HepG2 (cell line): Measurements from ENCODE around the gene TALDO1. TPM values are rescaled to one million over a fixed set of nuclear protein-coding genes. Genes with fewer than 3 reads are reported as not detected.

Experiments used
- ATAC-seq: fragments of 200-7000 bp; cut with Tn5 transposase; 3 replicates; pipeline ENCODE4 v1.9.1; 2020; ENCODE audit warnings: mild to moderate bottlenecking, moderate library complexity
- BruUV-seq: library from RNA; stranded (reverse); fragments of 400-500 nt; replicated peaks from 2 replicates; lab custom pipeline; 2021; lab: Mats Ljungman, UMichigan
- CTCF ChIA-PET: fragments of 300-600 bp; formaldehyde crosslinking; extraction: SDS; loops from one replicate; lab custom pipeline; 2021; ENCODE audit warnings: low total read pairs, inconsistent platforms, low intra/inter-chr PET ratio; lab: Yijun Ruan, JAX
- POLR2A ChIA-PET: fragments of 350-600 bp; sonication (Branson Sonifier 250); formaldehyde crosslinking; loops from one replicate; lab custom pipeline; 2020; ENCODE audit warnings: antibody characterized with exemption, inconsistent platforms; lab: Yijun Ruan, JAX
- DNase-seq: peaks from one replicate; pipeline ENCODE4 v3.0.0-alpha.2; 2015; ENCODE audit warnings: low spot score
- FAIRE-seq: peaks from 3 replicates; lab custom pipeline; 2011; peaks lifted over from hg19 to GRCh38; lab: Jason Lieb, UNC
- H2AFZ ChIP-seq: one replicate; pipeline ENCODE4 v1.6.1; 2011; ENCODE audit warnings: low read length, inconsistent platforms
- H3K27ac ChIP-seq: fragments of 300-600 bp; 3 replicates; pipeline ENCODE4 v1.8.0; 2011; ENCODE audit warnings: mixed run types, mild to moderate bottlenecking, mixed read lengths, low read length, inconsistent platforms; ENCODE audit not compliant: insufficient read depth; ENCODE audit errors: extremely low read length
- H3K27me3 ChIP-seq, 2 experiments: fragments of 200-600 bp in 1 of 2; 2 replicates in 1 of 2; 3 replicates in 1 of 2; pipeline versions ENCODE4 v1.6.0 to v1.8.0; 2011; ENCODE audit warnings: low read length in 2 of 2, mild to moderate bottlenecking in 2 of 2, moderate library complexity in 2 of 2, inconsistent platforms in 1 of 2; ENCODE audit not compliant: insufficient read depth in 2 of 2, control insufficient read depth in 1 of 2
- H3K36me3 ChIP-seq, 2 experiments: fragments of 200-600 bp in 1 of 2; replicated peaks in 1 of 2; 2 replicates in 1 of 2; 3 replicates in 1 of 2; pipeline versions ENCODE4 v1.5.1 to v1.8.0; 2011; ENCODE audit warnings: low read length in 2 of 2, inconsistent platforms in 1 of 2; ENCODE audit not compliant: insufficient read depth in 2 of 2, control insufficient read depth in 1 of 2
- H3K4me1 ChIP-seq: 2 replicates; pipeline ENCODE4 v1.5.1; 2012; ENCODE audit warnings: low read length, inconsistent platforms; ENCODE audit not compliant: insufficient read depth
- H3K4me2 ChIP-seq: 2 replicates; pipeline ENCODE4 v1.6.0; 2011; ENCODE audit warnings: low read depth, low read length, inconsistent platforms
- H3K4me3 ChIP-seq, 3 experiments: fragments of 200-600 bp in 1 of 3; sonication (generic), shearing (Covaris generic) in 1 of 3; replicated peaks in 1 of 3; 2 replicates each; pipeline ENCODE4 v1.5.1; 2011 to 2016; ENCODE audit warnings: low read length in 3 of 3, inconsistent platforms in 2 of 3, low read depth in 2 of 3, mild to moderate bottlenecking in 2 of 3, control low read depth in 1 of 3, mixed read lengths in 1 of 3; ENCODE audit not compliant: insufficient read depth in 1 of 3
- H3K79me2 ChIP-seq: one replicate; pipeline ENCODE4 v1.6.1; 2011; ENCODE audit warnings: low read length, inconsistent platforms; ENCODE audit not compliant: insufficient read depth
- H3K9ac ChIP-seq: 2 replicates; pipeline ENCODE4 v1.6.0; 2011; ENCODE audit warnings: mild to moderate bottlenecking, low read depth, low read length, inconsistent platforms; ENCODE audit not compliant: insufficient read depth
- H3K9me3 ChIP-seq: 2 replicates; pipeline ENCODE4 v1.5.1; 2012; ENCODE audit warnings: mild to moderate bottlenecking, low read length
- H4K20me1 ChIP-seq: 2 replicates; pipeline ENCODE4 v1.6.0; 2011; ENCODE audit warnings: inconsistent platforms, mild to moderate bottlenecking, low read length, moderate library complexity; ENCODE audit not compliant: insufficient read depth
- AGO2 ChIP-seq: fragments of 200-400 bp; formaldehyde crosslinking; optimal IDR thresholded peaks from 2 replicates; pipeline ENCODE3; 2017; ENCODE audit warnings: mild to moderate bottlenecking, low read depth, low read length, moderate library complexity
- MTA3 ChIP-seq: sonication (generic); formaldehyde crosslinking; IDR thresholded peaks from 2 replicates; pipeline ENCODE4 v1.4.0; 2020; ENCODE audit warnings: missing genetic modification reagents
- POLR2AphosphoS5 ChIP-seq: IDR thresholded peaks from 2 replicates; pipeline ENCODE4 v1.6.1; 2012; ENCODE audit warnings: low read depth, low read length
- RBFOX2 ChIP-seq: fragments of 200-400 bp; formaldehyde crosslinking; IDR thresholded peaks from 2 replicates; pipeline ENCODE4 v1.6.1; 2017; ENCODE audit warnings: low read depth, mild to moderate bottlenecking, low read length
- STAG1 ChIP-seq: sonication (generic); formaldehyde crosslinking; IDR thresholded peaks from 2 replicates; pipeline ENCODE4 v1.4.0; 2020; ENCODE audit warnings: missing genetic modification reagents
- ZFP41 ChIP-seq: sonication (generic); formaldehyde crosslinking; IDR thresholded peaks from 2 replicates; pipeline ENCODE4 v1.4.0; 2020; ENCODE audit warnings: mild to moderate bottlenecking, missing genetic modification reagents, borderline replicate concordance
- WGBS: methylation state at CpG from one replicate; pipeline ENCODE4 v1.1.6; 2017; ENCODE audit warnings: low lambda C conversion rate; 5-methylcytosine and 5-hydroxymethylcytosine counted together
- in situ Hi-C: cut with HindIII; loops from 2 replicates; pipeline ENCODE4 v1.10.0; 2017; ENCODE audit warnings: low pct_unique_long_range_greater_than_20kb; ENCODE audit not compliant: extremely low pct_ligation_motif_present
- intact Hi-C: fragments of 100-400 bp; cut with micrococcal nuclease; formaldehyde crosslinking; loops from one replicate; pipeline ENCODE4 v1.10.0; 2022; ENCODE audit not compliant: unreplicated experiment
- polyA plus RNA-seq, 8 experiments: library from polyadenylated mRNA; depleted of rRNA in 3 of 8; stranded (reverse) in 7 of 8; unstranded in 1 of 8; fragments of >200 nt; fragmentation: Illumina TruSeq in 4 of 8; extraction: Trizol in 4 of 8; gene quantifications; 2 replicates each; pipeline versions ENCODE4 v1.2.1 to v1.2.3, GENCODE V29; 2011 to 2016; ENCODE audit warnings: low read depth in 4 of 8, missing spikeins in 1 of 8, mixed read lengths in 1 of 8; ENCODE audit not compliant: insufficient read depth in 1 of 8
- total RNA-seq, 5 experiments: library from RNA; depleted of rRNA; stranded (reverse); fragments of >200 nt; fragmentation: Illumina TruSeq; extraction: Trizol; gene quantifications; 2 replicates each; pipeline ENCODE4 v1.2.3, GENCODE V29; 2016; ENCODE audit warnings: low read depth in 1 of 5
- TF ChIP-seq, protein P1 (sequence below): sonication (generic); formaldehyde crosslinking; IDR thresholded peaks from 2 replicates; pipeline ENCODE4 v1.9.0; 2021; ENCODE audit warnings: missing genetic modification reagents, borderline replicate concordance
- TF ChIP-seq, protein P2 (sequence below): sonication (generic); formaldehyde crosslinking; IDR thresholded peaks from 2 replicates; pipeline ENCODE4 v1.5.0; 2020; ENCODE audit warnings: mild to moderate bottlenecking, missing genetic modification reagents, moderate library complexity
- TF ChIP-seq, protein P3 (sequence below): sonication (generic); formaldehyde crosslinking; IDR thresholded peaks from 2 replicates; pipeline ENCODE4 v1.4.0; 2020; ENCODE audit warnings: mild to moderate bottlenecking, missing genetic modification reagents, borderline replicate concordance

The TALDO1 gene
- total and polyA plus RNA-seq, 2 of the 13 experiments (the other 11 are each of a cell fraction or from before 2014, with no cell fraction given), result 107 to 240 TPM

DNA sequence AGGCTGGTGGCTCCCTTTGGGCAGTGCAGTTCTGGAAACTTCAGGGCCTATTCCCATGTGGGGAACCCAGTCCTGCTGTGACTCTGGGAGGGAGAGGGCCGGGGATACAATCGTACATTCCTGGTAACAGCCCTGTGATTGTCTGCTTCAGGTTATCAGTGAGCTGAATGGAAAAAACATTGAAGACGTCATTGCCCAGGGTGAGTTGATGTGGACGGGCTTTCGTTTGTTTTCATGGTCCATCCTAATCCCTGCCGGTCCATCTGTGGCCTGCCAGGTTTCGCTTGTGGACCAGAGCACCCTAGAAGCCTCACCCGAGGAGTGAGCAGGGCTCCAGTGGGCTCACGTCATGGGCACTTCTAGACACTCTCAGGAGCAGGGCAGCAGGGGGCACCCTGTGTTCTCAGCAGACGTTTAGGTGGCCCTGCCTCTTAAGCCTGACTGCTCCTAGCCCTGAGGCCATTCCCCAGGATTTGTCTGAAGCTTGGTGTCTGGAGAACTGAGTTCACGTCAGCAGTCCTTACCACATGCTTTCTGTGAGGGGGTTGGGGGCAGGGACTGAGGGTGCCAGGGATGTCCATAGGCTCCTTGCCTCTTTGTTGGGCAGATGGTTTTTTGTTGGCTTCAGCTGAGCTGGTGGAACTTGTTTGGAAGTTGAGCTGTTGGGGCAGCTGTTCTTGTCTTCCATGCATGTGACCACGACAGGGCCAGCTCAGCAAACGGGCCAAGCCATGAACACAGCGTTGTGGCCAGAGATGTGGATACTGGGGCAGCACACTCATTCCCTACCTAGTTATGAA lies 64.4 kb downstream of the TALDO1 start (continued):
- TF ChIP-seq, protein P1, sequence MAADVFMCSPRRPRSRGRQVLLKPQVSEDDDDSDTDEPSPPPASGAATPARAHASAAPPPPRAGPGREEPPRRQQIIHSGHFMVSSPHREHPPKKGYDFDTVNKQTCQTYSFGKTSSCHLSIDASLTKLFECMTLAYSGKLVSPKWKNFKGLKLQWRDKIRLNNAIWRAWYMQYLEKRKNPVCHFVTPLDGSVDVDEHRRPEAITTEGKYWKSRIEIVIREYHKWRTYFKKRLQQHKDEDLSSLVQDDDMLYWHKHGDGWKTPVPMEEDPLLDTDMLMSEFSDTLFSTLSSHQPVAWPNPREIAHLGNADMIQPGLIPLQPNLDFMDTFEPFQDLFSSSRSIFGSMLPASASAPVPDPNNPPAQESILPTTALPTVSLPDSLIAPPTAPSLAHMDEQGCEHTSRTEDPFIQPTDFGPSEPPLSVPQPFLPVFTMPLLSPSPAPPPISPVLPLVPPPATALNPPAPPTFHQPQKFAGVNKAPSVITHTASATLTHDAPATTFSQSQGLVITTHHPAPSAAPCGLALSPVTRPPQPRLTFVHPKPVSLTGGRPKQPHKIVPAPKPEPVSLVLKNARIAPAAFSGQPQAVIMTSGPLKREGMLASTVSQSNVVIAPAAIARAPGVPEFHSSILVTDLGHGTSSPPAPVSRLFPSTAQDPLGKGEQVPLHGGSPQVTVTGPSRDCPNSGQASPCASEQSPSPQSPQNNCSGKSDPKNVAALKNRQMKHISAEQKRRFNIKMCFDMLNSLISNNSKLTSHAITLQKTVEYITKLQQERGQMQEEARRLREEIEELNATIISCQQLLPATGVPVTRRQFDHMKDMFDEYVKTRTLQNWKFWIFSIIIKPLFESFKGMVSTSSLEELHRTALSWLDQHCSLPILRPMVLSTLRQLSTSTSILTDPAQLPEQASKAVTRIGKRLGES (CRISPR knock-in tag), result no peak
- TF ChIP-seq, protein P2, sequence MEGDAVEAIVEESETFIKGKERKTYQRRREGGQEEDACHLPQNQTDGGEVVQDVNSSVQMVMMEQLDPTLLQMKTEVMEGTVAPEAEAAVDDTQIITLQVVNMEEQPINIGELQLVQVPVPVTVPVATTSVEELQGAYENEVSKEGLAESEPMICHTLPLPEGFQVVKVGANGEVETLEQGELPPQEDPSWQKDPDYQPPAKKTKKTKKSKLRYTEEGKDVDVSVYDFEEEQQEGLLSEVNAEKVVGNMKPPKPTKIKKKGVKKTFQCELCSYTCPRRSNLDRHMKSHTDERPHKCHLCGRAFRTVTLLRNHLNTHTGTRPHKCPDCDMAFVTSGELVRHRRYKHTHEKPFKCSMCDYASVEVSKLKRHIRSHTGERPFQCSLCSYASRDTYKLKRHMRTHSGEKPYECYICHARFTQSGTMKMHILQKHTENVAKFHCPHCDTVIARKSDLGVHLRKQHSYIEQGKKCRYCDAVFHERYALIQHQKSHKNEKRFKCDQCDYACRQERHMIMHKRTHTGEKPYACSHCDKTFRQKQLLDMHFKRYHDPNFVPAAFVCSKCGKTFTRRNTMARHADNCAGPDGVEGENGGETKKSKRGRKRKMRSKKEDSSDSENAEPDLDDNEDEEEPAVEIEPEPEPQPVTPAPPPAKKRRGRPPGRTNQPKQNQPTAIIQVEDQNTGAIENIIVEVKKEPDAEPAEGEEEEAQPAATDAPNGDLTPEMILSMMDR (CRISPR knock-in tag), result peak; percentile 49
- TF ChIP-seq STAG1 (CRISPR knock-in tag) (peak; percentile 23; the same call in 1 of the 2 replicates), ZFP41 (CRISPR knock-in tag) (no peak)

DNA sequence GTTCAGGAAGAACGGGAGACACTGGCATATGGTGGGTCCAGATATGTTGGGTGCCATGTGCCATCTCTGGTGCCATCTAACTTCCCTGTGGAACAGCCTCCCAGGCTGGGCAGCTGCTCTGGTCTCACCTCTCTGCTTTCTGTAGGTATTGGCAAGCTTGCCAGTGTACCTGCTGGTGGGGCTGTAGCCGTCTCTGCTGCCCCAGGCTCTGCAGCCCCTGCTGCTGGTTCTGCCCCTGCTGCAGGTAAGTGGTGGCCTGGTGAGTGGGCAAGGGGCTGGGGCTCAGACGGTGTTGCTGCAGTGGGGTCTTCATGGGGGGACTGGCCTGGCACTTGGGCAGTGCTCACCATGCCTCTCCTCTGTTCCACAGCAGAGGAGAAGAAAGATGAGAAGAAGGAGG lies 65.1 kb downstream of the TALDO1 start:
- Histone ChIP-seq H3K4me3 (no peak overlapping the region), H3K4me2 (peak overlapping the region; percentile 93; the same call in 1 of the 2 replicates), H3K36me3 (peaks cover 19 to 27% of the 10 kb centered on the region in 2 experiments), H2AFZ (no peak overlapping the region), H3K79me2 (peaks cover 33% of the 10 kb centered on the region), H3K4me1 (peaks cover 41% of the 10 kb centered on the region), H4K20me1 (peaks cover 24% of the 10 kb centered on the region), H3K9ac (no peak overlapping the region), H3K27ac (no peak overlapping the region), H3K9me3 (no peaks in the 10 kb centered on the region), H3K27me3 (no peaks in the 10 kb centered on the region; a peak in 1 of 5 replicates)
- in situ Hi-C loops (no loop called here), intact Hi-C loops (no loop called here)
- peak; percentile 10; the same call in 1 of the 2 replicates for TF ChIP-seq RBFOX2
- TF ChIP-seq, protein P3, sequence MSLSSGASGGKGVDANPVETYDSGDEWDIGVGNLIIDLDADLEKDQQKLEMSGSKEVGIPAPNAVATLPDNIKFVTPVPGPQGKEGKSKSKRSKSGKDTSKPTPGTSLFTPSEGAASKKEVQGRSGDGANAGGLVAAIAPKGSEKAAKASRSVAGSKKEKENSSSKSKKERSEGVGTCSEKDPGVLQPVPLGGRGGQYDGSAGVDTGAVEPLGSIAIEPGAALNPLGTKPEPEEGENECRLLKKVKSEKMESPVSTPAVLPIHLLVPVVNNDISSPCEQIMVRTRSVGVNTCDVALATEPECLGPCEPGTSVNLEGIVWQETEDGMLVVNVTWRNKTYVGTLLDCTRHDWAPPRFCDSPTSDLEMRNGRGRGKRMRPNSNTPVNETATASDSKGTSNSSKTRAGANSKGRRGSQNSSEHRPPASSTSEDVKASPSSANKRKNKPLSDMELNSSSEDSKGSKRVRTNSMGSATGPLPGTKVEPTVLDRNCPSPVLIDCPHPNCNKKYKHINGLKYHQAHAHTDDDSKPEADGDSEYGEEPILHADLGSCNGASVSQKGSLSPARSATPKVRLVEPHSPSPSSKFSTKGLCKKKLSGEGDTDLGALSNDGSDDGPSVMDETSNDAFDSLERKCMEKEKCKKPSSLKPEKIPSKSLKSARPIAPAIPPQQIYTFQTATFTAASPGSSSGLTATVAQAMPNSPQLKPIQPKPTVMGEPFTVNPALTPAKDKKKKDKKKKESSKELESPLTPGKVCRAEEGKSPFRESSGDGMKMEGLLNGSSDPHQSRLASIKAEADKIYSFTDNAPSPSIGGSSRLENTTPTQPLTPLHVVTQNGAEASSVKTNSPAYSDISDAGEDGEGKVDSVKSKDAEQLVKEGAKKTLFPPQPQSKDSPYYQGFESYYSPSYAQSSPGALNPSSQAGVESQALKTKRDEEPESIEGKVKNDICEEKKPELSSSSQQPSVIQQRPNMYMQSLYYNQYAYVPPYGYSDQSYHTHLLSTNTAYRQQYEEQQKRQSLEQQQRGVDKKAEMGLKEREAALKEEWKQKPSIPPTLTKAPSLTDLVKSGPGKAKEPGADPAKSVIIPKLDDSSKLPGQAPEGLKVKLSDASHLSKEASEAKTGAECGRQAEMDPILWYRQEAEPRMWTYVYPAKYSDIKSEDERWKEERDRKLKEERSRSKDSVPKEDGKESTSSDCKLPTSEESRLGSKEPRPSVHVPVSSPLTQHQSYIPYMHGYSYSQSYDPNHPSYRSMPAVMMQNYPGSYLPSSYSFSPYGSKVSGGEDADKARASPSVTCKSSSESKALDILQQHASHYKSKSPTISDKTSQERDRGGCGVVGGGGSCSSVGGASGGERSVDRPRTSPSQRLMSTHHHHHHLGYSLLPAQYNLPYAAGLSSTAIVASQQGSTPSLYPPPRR, result no peak
- peak; percentile 71 for TF ChIP-seq AGO2
- 0 out of 2 replicates have a peak, but pooled peaks have one; percentile 5 for TF ChIP-seq POLR2AphosphoS5
- no peak for TF ChIP-seq MTA3 (CRISPR knock-in tag)
- CTCF ChIA-PET, result no interaction called here
- ATAC-seq, result no peak
- POLR2A ChIA-PET, result interaction anchor here (0.8 to 1.9 kb wide), 4 partner anchors 9 to 140 kb away, joined by 3 to 9 read pairs (median 3); no protein-coding TSS in a partner anchor
- FAIRE-seq, result no peak
- 90% methylated on average over 2 of the region's 3 CpGs for WGBS
- no peak for DNase-seq
- BruUV-seq, result no TSS peak
